ENCODE data around the gene ZNF682. TPM values are rescaled to one million over a fixed set of nuclear protein-coding genes. Genes with fewer than 3 reads are reported as not detected.
"Not testable (repeated sequence)": the region's sequence is repeated elsewhere in the genome, so short reads cannot be mapped to it uniquely, and the experiment has no call there.

ZNF682 gene
- total and polyA plus RNA-seq, 9 of the 15 experiments (the other 6 are each of a cell fraction or from before 2014, with no cell fraction given), result 0.06 to 0.43 (median 0.25) TPM; not detected in 3

- H3K9me3 ChIP-seq (replicated peaks; ENCODE audit: control insufficient read depth, insufficient read depth, low read depth, low read length); H3K9ac ChIP-seq (ENCODE audit: insufficient read depth in 1 of 2, low read depth in 2 of 2, low read length in 2 of 2); H2AFZ ChIP-seq (ENCODE audit: low read depth, low read length); H3K4me1 ChIP-seq (replicated peaks in 1 of 2; ENCODE audit: control insufficient read depth in 2 of 2, insufficient read depth in 2 of 2, low read length in 2 of 2); BruUV-seq (replicated peaks); in situ Hi-C loops (cut with MboI); H3K36me3 ChIP-seq (ENCODE audit: control insufficient read depth, insufficient read depth, low read length); H3K4me3 ChIP-seq; H4K20me1 ChIP-seq (replicated peaks; ENCODE audit: control insufficient read depth, insufficient read depth, low read length); H3K79me2 ChIP-seq (ENCODE audit: control insufficient read depth, insufficient read depth, low read length); FAIRE-seq; POLR2A ChIA-PET; H3K27me3 ChIP-seq (ENCODE audit: control insufficient read depth in 2 of 2, insufficient read depth in 2 of 2, low read length in 2 of 2); H3K27ac ChIP-seq (ENCODE audit: extremely low read depth, low read depth, low read length); H3K4me2 ChIP-seq (ENCODE audit: insufficient read depth, low read length); intact Hi-C loops (cut with micrococcal nuclease); H3K9me1 ChIP-seq (ENCODE audit: control insufficient read depth, insufficient read depth, low read length); CTCF ChIA-PET (ENCODE audit: low intra/inter-chr PET ratio); DNase-seq (ENCODE audit: extremely low read depth in 1 of 4, low spot score in 3 of 4); ATAC-seq: not testable (repeated sequence)
- WGBS (ENCODE audit: insufficient coverage, low coverage, missing lambda C conversion rate), result 5% methylated on average over 5 of the region's 5 CpGs
These were observed 6.4 kb upstream of the ZNF682 start for GRCh38 chr19:20045742-20046141.

- Histone ChIP-seq H3K4me2 (ENCODE audit: insufficient read depth, low read length) (no peak overlapping the region), H2AFZ (ENCODE audit: low read depth, low read length) (no peak overlapping the region), H4K20me1 (replicated peaks; ENCODE audit: control insufficient read depth, insufficient read depth, low read length) (no peaks in the 10 kb centered on the region), H3K4me3 (no peak overlapping the region), H3K9me3 (replicated peaks; ENCODE audit: control insufficient read depth, insufficient read depth, low read depth, low read length) (no peaks in the 10 kb centered on the region), H3K9ac (ENCODE audit: insufficient read depth in 1 of 2, low read depth in 2 of 2, low read length in 2 of 2) (no peak overlapping the region), H3K4me1 (replicated peaks in 1 of 2; ENCODE audit: control insufficient read depth in 2 of 2, insufficient read depth in 2 of 2, low read length in 2 of 2) (no peaks in the 10 kb centered on the region), H3K27me3 (ENCODE audit: control insufficient read depth in 2 of 2, insufficient read depth in 2 of 2, low read length in 2 of 2) (no peaks in the 10 kb centered on the region), H3K36me3 (ENCODE audit: control insufficient read depth, insufficient read depth, low read length) (no peaks in the 10 kb centered on the region), H3K9me1 (ENCODE audit: control insufficient read depth, insufficient read depth, low read length) (no peaks in the 10 kb centered on the region), H3K79me2 (ENCODE audit: control insufficient read depth, insufficient read depth, low read length) (no peaks in the 10 kb centered on the region), H3K27ac (ENCODE audit: extremely low read depth, low read depth, low read length) (no peak overlapping the region)
- ChIA-PET CTCF (ENCODE audit: low intra/inter-chr PET ratio) (no interaction called here), POLR2A (no interaction called here)
- WGBS (ENCODE audit: insufficient coverage, low coverage, missing lambda C conversion rate), result 2% methylated on average over 3 of the region's 3 CpGs
- TF ChIP-seq ZBTB40 (IDR thresholded peaks at IDR 0.05) (no peak), ZBTB40 (CRISPR knock-in tag; IDR thresholded peaks at IDR 0.05) (no peak), MAFF (IDR thresholded peaks at IDR 0.05; ENCODE audit: low read length) (no peak), POLR3G (IDR thresholded peaks at IDR 0.05; ENCODE audit: extremely low read depth, insufficient read length, insufficient replicate concordance) (no peak), SMARCA5 (IDR thresholded peaks at IDR 0.05) (no peak), RBM17 (IDR thresholded peaks at IDR 0.05; ENCODE audit: borderline replicate concordance, low read depth, low read length) (no peak), CGGBP1 (CRISPR knock-in tag; IDR thresholded peaks at IDR 0.05) (no peak), CBX2 (IDR thresholded peaks at IDR 0.05; ENCODE audit: insufficient read depth, low read length, poor library complexity, severe bottlenecking) (no peak)
- no TSS peak for BruUV-seq (replicated peaks)
- in situ Hi-C loops (cut with MboI) (no loop called here), intact Hi-C loops (cut with micrococcal nuclease) (no loop called here)
- no peak for FAIRE-seq
- no peak for DNase-seq (ENCODE audit: extremely low read depth in 1 of 4, low spot score in 3 of 4)
- no peak for ATAC-seq
These were observed 5.4 kb upstream of the ZNF682 start for GRCh38 chr19:20044663-20045062.

Data from K562 (cell line).